ES-I3 (cell line): ENCODE data around the gene RGS4.

Source experiments
- H3K36me3 ChIP-seq: 2 replicates; pipeline ENCODE4 v1.6.1; 2013; ENCODE audit warnings: mild to moderate bottlenecking, low read length, control low read depth, moderate library complexity; ENCODE audit not compliant: insufficient read depth
- H3K4me1 ChIP-seq: 2 replicates; pipeline ENCODE4 v1.6.1; 2013; ENCODE audit warnings: mild to moderate bottlenecking, control low read depth, low read length; ENCODE audit not compliant: insufficient read depth
- H3K9ac ChIP-seq: 2 replicates; pipeline ENCODE4 v1.6.1; 2013; ENCODE audit warnings: low read depth, mild to moderate bottlenecking, low read length, moderate library complexity
- H3K9me3 ChIP-seq: 2 replicates; pipeline ENCODE4 v1.6.1; 2013; ENCODE audit warnings: mild to moderate bottlenecking, low read length, moderate library complexity; ENCODE audit not compliant: control insufficient read depth, insufficient read depth

Gene RGS4

GRCh38 chr1:163095213-163095612, 26.1 kb downstream of the RGS4 start:
- Histone ChIP-seq H3K9ac (no peak overlapping the region), H3K36me3 (no peaks in the 10 kb centered on the region), H3K4me1 (no peaks in the 10 kb centered on the region), H3K9me3 (no peaks in the 10 kb centered on the region; the same call in 1 of the 2 replicates)

- H3K36me3 ChIP-seq = no peaks in the 10 kb centered on the region
- no peak overlapping the region for H3K9ac ChIP-seq
- H3K4me1 ChIP-seq = no peaks in the 10 kb centered on the region
- H3K9me3 ChIP-seq = no peaks in the 10 kb centered on the region
Observed at GRCh38 chr1:163102590-163102989, 33.4 kb downstream of the RGS4 start.

GRCh38 chr1:163104385-163105099, 35.4 kb downstream of the RGS4 start:
- H3K36me3 ChIP-seq = no peaks in the 10 kb centered on the region
- no peaks in the 10 kb centered on the region for H3K4me1 ChIP-seq
- H3K9me3 ChIP-seq = no peaks in the 10 kb centered on the region
- H3K9ac ChIP-seq = no peak overlapping the region

- Histone ChIP-seq H3K9ac (no peak overlapping the region), H3K36me3 (no peaks in the 10 kb centered on the region), H3K9me3 (no peaks in the 10 kb centered on the region), H3K4me1 (no peaks in the 10 kb centered on the region)
Observed at GRCh38 chr1:163106364-163106987, 37.3 kb downstream of the RGS4 start.

- H3K9me3 ChIP-seq = no peaks in the 10 kb centered on the region
- H3K36me3 ChIP-seq = no peaks in the 10 kb centered on the region
- H3K4me1 ChIP-seq = no peaks in the 10 kb centered on the region
- no peak overlapping the region for H3K9ac ChIP-seq
Observed at GRCh38 chr1:163107655-163108054, 38.5 kb downstream of the RGS4 start.

- no peaks in the 10 kb centered on the region for H3K4me1 ChIP-seq
- H3K9ac ChIP-seq = no peak overlapping the region
- H3K9me3 ChIP-seq = no peaks in the 10 kb centered on the region
- no peaks in the 10 kb centered on the region for H3K36me3 ChIP-seq
Observed at GRCh38 chr1:163115887-163116286, 46.7 kb downstream of the RGS4 start.

GRCh38 chr1:163119707-163120106, 50.5 kb downstream of the RGS4 start:
- Histone ChIP-seq H3K36me3 (no peaks in the 10 kb centered on the region), H3K9ac (no peak overlapping the region), H3K9me3 (no peaks in the 10 kb centered on the region), H3K4me1 (no peaks in the 10 kb centered on the region)

GRCh38 chr1:163120372-163120771, 51.2 kb downstream of the RGS4 start:
- H3K4me1 ChIP-seq = no peaks in the 10 kb centered on the region
- H3K9ac ChIP-seq = no peak overlapping the region
- no peaks in the 10 kb centered on the region for H3K36me3 ChIP-seq
- no peaks in the 10 kb centered on the region for H3K9me3 ChIP-seq

- no peak overlapping the region for H3K9ac ChIP-seq
- no peaks in the 10 kb centered on the region for H3K36me3 ChIP-seq
- H3K4me1 ChIP-seq = no peaks in the 10 kb centered on the region
- no peaks in the 10 kb centered on the region for H3K9me3 ChIP-seq
Observed at GRCh38 chr1:163124812-163125211, 55.7 kb downstream of the RGS4 start.
